Measurements from ENCODE around the gene DEFB113. TPM values are rescaled to one million over a fixed set of nuclear protein-coding genes. Genes with fewer than 3 reads are reported as not detected.

DEFB113 gene
- polyA plus RNA-seq, 1 donor from 2014 or later = not detected

- no peaks in the 10 kb centered on the region for H4K20me1 ChIP-seq (ENCODE audit: insufficient read depth)
These were observed 11.2 kb downstream of the DEFB113 start for GRCh38 chr6:49958180-49958579.

GRCh38 chr6:49955847-49956246, 13.6 kb downstream of the DEFB113 start:
- no peaks in the 10 kb centered on the region for H3K79me2 ChIP-seq (replicated peaks; ENCODE audit: insufficient read depth, low read length)
- no peaks in the 10 kb centered on the region for H3K36me3 ChIP-seq (ENCODE audit: insufficient read depth, low read length)
- no peak for TF ChIP-seq RAD21 (conservative IDR thresholded peaks at IDR 0.05)
- TF ChIP-seq EZH2 (IDR thresholded peaks at IDR 0.05; ENCODE audit: borderline replicate concordance, insufficient read depth, low read length, poor library complexity, severe bottlenecking) = no peak
- TF ChIP-seq TAF1 (IDR thresholded peaks at IDR 0.05; ENCODE audit: low read depth) = no peak

More at GRCh38 chr6:49958180-49958579, 11.2 kb downstream of the DEFB113 start:
- TF ChIP-seq MXI1 (conservative IDR thresholded peaks at IDR 0.05; ENCODE audit: poor library complexity, severe bottlenecking) = no peak
- H3K9me3 ChIP-seq (ENCODE audit: low read length) = no peaks in the 10 kb centered on the region
- H3K4me3 ChIP-seq (ENCODE audit: low read length) = no peak overlapping the region
- no peak overlapping the region for H3K4me2 ChIP-seq (ENCODE audit: low read length)
- H3K9me2 ChIP-seq (ENCODE audit: insufficient read depth, low read length) = no peaks in the 10 kb centered on the region
- H3F3A ChIP-seq (ENCODE audit: insufficient read depth, low read length, poor library complexity, severe bottlenecking) = no peaks in the 10 kb centered on the region
- no peaks in the 10 kb centered on the region for H3K36me3 ChIP-seq (ENCODE audit: insufficient read depth, low read length)
- no peak overlapping the region for H2AFZ ChIP-seq (ENCODE audit: low read depth, low read length)
- no peak overlapping the region for H3K9ac ChIP-seq (ENCODE audit: low read length)
- H3K27ac ChIP-seq (ENCODE audit: low read length) = no peak overlapping the region
- H3K79me2 ChIP-seq (replicated peaks; ENCODE audit: insufficient read depth, low read length) = no peaks in the 10 kb centered on the region
- H3K27me3 ChIP-seq (ENCODE audit: insufficient read depth, low read depth, low read length) = no peaks in the 10 kb centered on the region

GRCh38 chr6:49951926-49952325, 17.5 kb downstream of the DEFB113 start:
- Histone ChIP-seq H3K27me3 (ENCODE audit: insufficient read depth, low read depth, low read length) (no peaks in the 10 kb centered on the region), H3K36me3 (ENCODE audit: insufficient read depth, low read length) (no peaks in the 10 kb centered on the region), H3K4me2 (ENCODE audit: low read length) (no peak overlapping the region), H3K79me2 (replicated peaks; ENCODE audit: insufficient read depth, low read length) (no peaks in the 10 kb centered on the region), H3K4me3 (ENCODE audit: low read length) (no peak overlapping the region), H3K9ac (ENCODE audit: low read length) (no peak overlapping the region), H3K9me3 (ENCODE audit: low read length) (no peaks in the 10 kb centered on the region), H4K20me1 (ENCODE audit: insufficient read depth) (no peaks in the 10 kb centered on the region), H2AFZ (ENCODE audit: low read depth, low read length) (no peak overlapping the region), H3F3A (ENCODE audit: insufficient read depth, low read length, poor library complexity, severe bottlenecking) (no peaks in the 10 kb centered on the region), H3K27ac (ENCODE audit: low read length) (no peak overlapping the region), H3K9me2 (ENCODE audit: insufficient read depth, low read length) (no peaks in the 10 kb centered on the region)
- TF ChIP-seq POLR2AphosphoS5 (IDR thresholded peaks at IDR 0.05) (no peak), EP300 (conservative IDR thresholded peaks at IDR 0.05; ENCODE audit: poor library complexity, severe bottlenecking) (no peak), TAF1 (IDR thresholded peaks at IDR 0.05; ENCODE audit: low read depth) (no peak), SMC3 (conservative IDR thresholded peaks at IDR 0.05; ENCODE audit: poor library complexity) (no peak)

More at GRCh38 chr6:49955847-49956246, 13.6 kb downstream of the DEFB113 start:
- H3K9me2 ChIP-seq (ENCODE audit: insufficient read depth, low read length) = no peaks in the 10 kb centered on the region
- no peaks in the 10 kb centered on the region for H3K27me3 ChIP-seq (ENCODE audit: insufficient read depth, low read depth, low read length)
- H3K9ac ChIP-seq (ENCODE audit: low read length) = no peak overlapping the region
- no peak overlapping the region for H3K4me2 ChIP-seq (ENCODE audit: low read length)
- H3K9me3 ChIP-seq (ENCODE audit: low read length) = no peaks in the 10 kb centered on the region
- no peaks in the 10 kb centered on the region for H3F3A ChIP-seq (ENCODE audit: insufficient read depth, low read length, poor library complexity, severe bottlenecking)
- no peak overlapping the region for H3K27ac ChIP-seq (ENCODE audit: low read length)
- H4K20me1 ChIP-seq (ENCODE audit: insufficient read depth) = no peaks in the 10 kb centered on the region
- H2AFZ ChIP-seq (ENCODE audit: low read depth, low read length) = no peak overlapping the region
- H3K4me3 ChIP-seq (ENCODE audit: low read length) = no peak overlapping the region

GRCh38 chr6:49950415-49950751, 19.0 kb downstream of the DEFB113 start:
- H3K9ac ChIP-seq (ENCODE audit: low read length) = no peak overlapping the region
- no peaks in the 10 kb centered on the region for H3K9me2 ChIP-seq (ENCODE audit: insufficient read depth, low read length)
- H3K27ac ChIP-seq (ENCODE audit: low read length) = no peak overlapping the region
- H3K79me2 ChIP-seq (replicated peaks; ENCODE audit: insufficient read depth, low read length) = no peaks in the 10 kb centered on the region
- no peak overlapping the region for H3K4me2 ChIP-seq (ENCODE audit: low read length)
- no peaks in the 10 kb centered on the region for H3K36me3 ChIP-seq (ENCODE audit: insufficient read depth, low read length)
- no peaks in the 10 kb centered on the region for H3K9me3 ChIP-seq (ENCODE audit: low read length)
- H2AFZ ChIP-seq (ENCODE audit: low read depth, low read length) = no peak overlapping the region
- no peak for TF ChIP-seq POLR2AphosphoS5 (IDR thresholded peaks at IDR 0.05)
- TF ChIP-seq MXI1 (conservative IDR thresholded peaks at IDR 0.05; ENCODE audit: poor library complexity, severe bottlenecking) = no peak
- TF ChIP-seq SMC3 (conservative IDR thresholded peaks at IDR 0.05; ENCODE audit: poor library complexity) = no peak
- no peak for TF ChIP-seq EP300 (conservative IDR thresholded peaks at IDR 0.05; ENCODE audit: poor library complexity, severe bottlenecking)
- TF ChIP-seq CTCF (IDR thresholded peaks at IDR 0.05; ENCODE audit: poor library complexity, severe bottlenecking) = no peak
- no peak for TF ChIP-seq RAD21 (conservative IDR thresholded peaks at IDR 0.05)
- no peak for TF ChIP-seq TAF1 (IDR thresholded peaks at IDR 0.05; ENCODE audit: low read depth)
- TF ChIP-seq REST (IDR thresholded peaks at IDR 0.05; ENCODE audit: borderline replicate concordance) = no peak
- no peak for TF ChIP-seq EZH2 (IDR thresholded peaks at IDR 0.05; ENCODE audit: borderline replicate concordance, insufficient read depth, low read length, poor library complexity, severe bottlenecking)
- H3K27me3 ChIP-seq (ENCODE audit: insufficient read depth, low read depth, low read length) = no peaks in the 10 kb centered on the region
- no peak overlapping the region for H3K4me3 ChIP-seq (ENCODE audit: low read length)
- H4K20me1 ChIP-seq (ENCODE audit: insufficient read depth) = no peaks in the 10 kb centered on the region
- no peaks in the 10 kb centered on the region for H3F3A ChIP-seq (ENCODE audit: insufficient read depth, low read length, poor library complexity, severe bottlenecking)
